Measurements from ENCODE around the gene LRRC55.

GRCh38 chr11:57158180-57158579 is 23.6 kb upstream of the LRRC55 start:
- TF ChIP-seq CTCF (IDR thresholded peaks at IDR 0.05) (no peak), EP300 (IDR thresholded peaks at IDR 0.05) (no peak), POLR2A (IDR thresholded peaks at IDR 0.05) (no peak)
